HCT116 (cell line): ENCODE data around the gene KIRREL1.

Experiments
- EGR1 ChIP-seq: IDR thresholded peaks from 2 replicates; pipeline ENCODE4 v1.6.1; 2012; ENCODE audit warnings: low read depth
- EZH2 ChIP-seq: fragments of 200-600 bp; sonication (generic); IDR thresholded peaks from 2 replicates; pipeline ENCODE4 v1.6.1; 2017; ENCODE audit warnings: antibody characterized with exemption, mixed run types
- JUND ChIP-seq: IDR thresholded peaks from 2 replicates; pipeline ENCODE4 v1.6.1; 2012
- POLR2AphosphoS5 ChIP-seq: IDR thresholded peaks from 2 replicates; pipeline ENCODE4 v1.6.1; 2011; ENCODE audit warnings: mild to moderate bottlenecking, low read depth, low read length, moderate library complexity
- RAD21 ChIP-seq: IDR thresholded peaks from 2 replicates; pipeline ENCODE4 v1.6.1; 2012; ENCODE audit warnings: low read depth, mild to moderate bottlenecking
- SIN3A ChIP-seq: IDR thresholded peaks from 2 replicates; pipeline ENCODE4 v1.6.1; 2012; ENCODE audit warnings: low read depth
- SP1 ChIP-seq: IDR thresholded peaks from 2 replicates; pipeline ENCODE4 v1.6.1; 2012; ENCODE audit warnings: low read depth
- TCF7L2 ChIP-seq: IDR thresholded peaks from 2 replicates; pipeline ENCODE4 v1.7.0; 2011; ENCODE audit warnings: borderline replicate concordance, inconsistent platforms; ENCODE audit not compliant: insufficient read depth, insufficient read length; ENCODE audit errors: extremely low read depth
- ZFX ChIP-seq: fragments of 450-650 bp; IDR thresholded peaks from 2 replicates; pipeline ENCODE4 v1.6.1; 2017
- TF ChIP-seq, protein P1 (sequence below), 3 experiments: fragments of 200-600 bp in 1 of 3; sonication (generic) in 1 of 3; IDR thresholded peaks in 2 of 3; conservative IDR thresholded peaks in 1 of 3; 2 replicates each; pipeline ENCODE4 v1.5.1; 2012 to 2017; ENCODE audit warnings: low read depth in 2 of 3, low read length in 2 of 3, antibody characterized with exemption in 1 of 3, borderline replicate concordance in 1 of 3, control low read depth in 1 of 3, mild to moderate bottlenecking in 1 of 3, mixed read lengths in 1 of 3, mixed run types in 1 of 3, moderate library complexity in 1 of 3; ENCODE audit not compliant: insufficient read depth in 1 of 3

DNA sequence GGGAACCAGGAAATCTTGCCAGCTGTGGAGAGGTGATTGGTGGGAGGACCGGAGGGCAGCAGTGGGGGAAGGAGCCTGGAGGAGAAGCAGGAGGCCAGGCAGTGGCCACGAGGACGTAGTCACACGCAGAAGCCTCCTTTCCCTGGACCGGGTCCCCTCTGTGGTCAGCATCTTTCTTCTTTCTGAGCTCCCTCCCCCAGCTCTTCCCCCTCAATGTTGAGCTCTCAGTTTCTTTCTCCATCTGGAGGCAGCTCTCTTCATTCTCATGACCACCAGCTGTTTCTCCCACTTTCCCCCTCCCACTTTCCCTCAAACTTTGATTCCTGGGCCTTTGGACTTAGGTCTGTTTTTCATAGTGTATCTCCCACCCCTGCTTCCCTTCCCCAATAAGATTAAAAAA lies 18.3 kb downstream of the KIRREL1 start:
- TF ChIP-seq TCF7L2: no peak
- TF ChIP-seq, protein P1, sequence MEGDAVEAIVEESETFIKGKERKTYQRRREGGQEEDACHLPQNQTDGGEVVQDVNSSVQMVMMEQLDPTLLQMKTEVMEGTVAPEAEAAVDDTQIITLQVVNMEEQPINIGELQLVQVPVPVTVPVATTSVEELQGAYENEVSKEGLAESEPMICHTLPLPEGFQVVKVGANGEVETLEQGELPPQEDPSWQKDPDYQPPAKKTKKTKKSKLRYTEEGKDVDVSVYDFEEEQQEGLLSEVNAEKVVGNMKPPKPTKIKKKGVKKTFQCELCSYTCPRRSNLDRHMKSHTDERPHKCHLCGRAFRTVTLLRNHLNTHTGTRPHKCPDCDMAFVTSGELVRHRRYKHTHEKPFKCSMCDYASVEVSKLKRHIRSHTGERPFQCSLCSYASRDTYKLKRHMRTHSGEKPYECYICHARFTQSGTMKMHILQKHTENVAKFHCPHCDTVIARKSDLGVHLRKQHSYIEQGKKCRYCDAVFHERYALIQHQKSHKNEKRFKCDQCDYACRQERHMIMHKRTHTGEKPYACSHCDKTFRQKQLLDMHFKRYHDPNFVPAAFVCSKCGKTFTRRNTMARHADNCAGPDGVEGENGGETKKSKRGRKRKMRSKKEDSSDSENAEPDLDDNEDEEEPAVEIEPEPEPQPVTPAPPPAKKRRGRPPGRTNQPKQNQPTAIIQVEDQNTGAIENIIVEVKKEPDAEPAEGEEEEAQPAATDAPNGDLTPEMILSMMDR (IDR thresholded peaks at IDR 0.05 in 2 of 3, conservative IDR thresholded peaks at IDR 0.05 in 1 of 3; ENCODE audit: borderline replicate concordance in 1 of 3, insufficient read depth in 1 of 3, low read depth in 2 of 3, low read length in 2 of 3): no peak
- TF ChIP-seq RAD21: no peak
- TF ChIP-seq JUND: no peak
- TF ChIP-seq ZFX: no peak
- no peak for TF ChIP-seq POLR2AphosphoS5
- TF ChIP-seq EZH2: no peak
- no peak for TF ChIP-seq SIN3A
- TF ChIP-seq EGR1: no peak
- TF ChIP-seq SP1: no peak
